HL-60 (cell line): ENCODE results near the gene KPNA1.

Source experiments
- DNase-seq, 2 experiments: peaks; one replicate each; pipeline ENCODE4 v3.0.0-alpha.2; 2010 to 2020; ENCODE audit warnings: low read depth in 1 of 2, low spot score in 1 of 2
- H3K27ac ChIP-seq: fragments of 250-450 bp; sonication (Bioruptor Pico); replicated peaks from 2 replicates; pipeline ENCODE4 v1.5.1; 2020; ENCODE audit warnings: mild to moderate bottlenecking, moderate library complexity
- H3K27me3 ChIP-seq: fragments of 250-450 bp; sonication (Bioruptor Pico); 2 replicates; pipeline ENCODE4 v1.5.1; 2021; ENCODE audit warnings: mild to moderate bottlenecking, moderate library complexity; ENCODE audit not compliant: insufficient read depth, poor library complexity, severe bottlenecking
- H3K4me3 ChIP-seq: replicated peaks from 2 replicates; pipeline ENCODE4 v1.5.1; 2011; ENCODE audit warnings: mild to moderate bottlenecking, control low read depth, low read length; ENCODE audit not compliant: insufficient read depth
- GABPA ChIP-seq: IDR thresholded peaks from 2 replicates; pipeline ENCODE4 v1.6.1; 2012; ENCODE audit warnings: low read depth
- POLR2AphosphoS5 ChIP-seq: IDR thresholded peaks from 2 replicates; pipeline ENCODE4 v1.6.1; 2012; ENCODE audit warnings: low read depth
- SPI1 ChIP-seq: IDR thresholded peaks from 2 replicates; pipeline ENCODE4 v1.6.1; 2012; ENCODE audit warnings: low read depth, mild to moderate bottlenecking, borderline replicate concordance
- TF ChIP-seq, protein P1 (sequence below): IDR thresholded peaks from one replicate; pipeline ENCODE4 v1.5.1; 2011; ENCODE audit warnings: low read length, control low read depth, inconsistent platforms; ENCODE audit not compliant: insufficient read depth
- TF ChIP-seq, protein P2 (sequence below): IDR thresholded peaks from 2 replicates; pipeline ENCODE4 v1.6.1; 2012; ENCODE audit warnings: low read depth; ENCODE audit not compliant: insufficient replicate concordance

Gene KPNA1

DNA sequence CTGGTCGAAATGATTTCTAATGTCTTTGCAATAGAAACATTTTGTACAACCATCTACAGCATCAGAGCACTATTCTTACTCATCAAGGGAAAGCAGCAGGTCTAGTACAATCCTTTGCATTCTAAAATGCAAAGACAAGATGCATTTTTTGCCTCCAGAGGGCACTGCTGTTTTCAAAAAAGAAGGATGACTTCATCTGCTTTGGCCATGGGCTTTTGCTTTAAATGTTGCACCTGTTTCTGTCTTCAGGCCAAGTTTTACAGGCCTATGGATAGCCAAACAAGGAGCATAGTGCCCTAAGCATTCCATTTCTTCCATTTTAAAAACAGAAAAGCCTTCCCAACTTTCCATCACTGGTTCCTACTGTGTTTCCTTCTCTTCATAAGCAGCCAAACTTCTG, 45.9 kb upstream of the KPNA1 start:
- DNase-seq = peak in 1 of 2 experiments; percentile 60
- Histone ChIP-seq H3K27me3 (no peaks in the 10 kb centered on the region), H3K27ac (no peak overlapping the region), H3K4me3 (no peak overlapping the region)
- TF ChIP-seq, protein P1, sequence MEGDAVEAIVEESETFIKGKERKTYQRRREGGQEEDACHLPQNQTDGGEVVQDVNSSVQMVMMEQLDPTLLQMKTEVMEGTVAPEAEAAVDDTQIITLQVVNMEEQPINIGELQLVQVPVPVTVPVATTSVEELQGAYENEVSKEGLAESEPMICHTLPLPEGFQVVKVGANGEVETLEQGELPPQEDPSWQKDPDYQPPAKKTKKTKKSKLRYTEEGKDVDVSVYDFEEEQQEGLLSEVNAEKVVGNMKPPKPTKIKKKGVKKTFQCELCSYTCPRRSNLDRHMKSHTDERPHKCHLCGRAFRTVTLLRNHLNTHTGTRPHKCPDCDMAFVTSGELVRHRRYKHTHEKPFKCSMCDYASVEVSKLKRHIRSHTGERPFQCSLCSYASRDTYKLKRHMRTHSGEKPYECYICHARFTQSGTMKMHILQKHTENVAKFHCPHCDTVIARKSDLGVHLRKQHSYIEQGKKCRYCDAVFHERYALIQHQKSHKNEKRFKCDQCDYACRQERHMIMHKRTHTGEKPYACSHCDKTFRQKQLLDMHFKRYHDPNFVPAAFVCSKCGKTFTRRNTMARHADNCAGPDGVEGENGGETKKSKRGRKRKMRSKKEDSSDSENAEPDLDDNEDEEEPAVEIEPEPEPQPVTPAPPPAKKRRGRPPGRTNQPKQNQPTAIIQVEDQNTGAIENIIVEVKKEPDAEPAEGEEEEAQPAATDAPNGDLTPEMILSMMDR = peak; percentile 83
- TF ChIP-seq GABPA = no peak

DNA sequence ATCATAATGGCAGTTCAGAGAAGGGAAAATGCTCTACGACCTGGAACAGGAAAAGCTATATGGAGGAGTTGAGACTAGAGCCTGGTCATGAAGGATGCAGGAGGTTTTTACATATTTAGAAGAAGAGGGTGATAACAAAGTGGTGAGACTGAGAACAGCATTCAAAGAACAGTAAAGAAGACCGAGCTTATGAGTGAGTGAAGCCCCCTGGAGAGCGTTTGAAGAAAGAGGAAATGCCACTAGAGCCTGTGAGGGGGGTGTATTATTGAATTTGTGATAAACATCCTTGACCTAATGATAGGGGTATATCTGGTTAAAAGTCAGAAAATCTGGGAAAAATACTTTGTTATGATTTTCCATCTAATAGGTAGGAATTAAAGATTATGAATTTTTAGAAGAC, 45.2 kb upstream of the KPNA1 start:
- H3K27me3 ChIP-seq = no peaks in the 10 kb centered on the region

DNA sequence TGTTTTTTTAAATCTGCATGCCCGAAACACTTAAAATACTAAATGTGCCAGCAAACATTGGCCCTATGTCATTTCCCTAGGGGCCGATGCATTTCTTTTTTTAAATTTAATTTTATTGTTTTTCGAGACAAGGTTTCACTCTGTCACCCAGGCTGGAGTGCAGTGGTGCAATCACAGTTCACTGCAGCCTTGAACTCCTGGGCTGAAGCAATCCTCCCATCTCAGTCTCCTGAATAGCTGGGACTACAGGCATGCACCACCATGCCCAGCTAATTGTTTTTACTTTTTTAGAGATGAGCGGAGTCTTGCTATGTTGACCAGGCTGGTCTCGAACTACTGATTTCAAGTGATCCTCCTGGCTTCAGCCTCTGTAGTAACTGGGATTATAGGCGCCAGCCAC, 43.9 kb upstream of the KPNA1 start:
- Histone ChIP-seq H3K4me3 (no peak overlapping the region), H3K27me3 (no peaks in the 10 kb centered on the region), H3K27ac (no peak overlapping the region)
- no peak for DNase-seq
- TF ChIP-seq, protein P1 = no peak
- TF ChIP-seq, protein P2, sequence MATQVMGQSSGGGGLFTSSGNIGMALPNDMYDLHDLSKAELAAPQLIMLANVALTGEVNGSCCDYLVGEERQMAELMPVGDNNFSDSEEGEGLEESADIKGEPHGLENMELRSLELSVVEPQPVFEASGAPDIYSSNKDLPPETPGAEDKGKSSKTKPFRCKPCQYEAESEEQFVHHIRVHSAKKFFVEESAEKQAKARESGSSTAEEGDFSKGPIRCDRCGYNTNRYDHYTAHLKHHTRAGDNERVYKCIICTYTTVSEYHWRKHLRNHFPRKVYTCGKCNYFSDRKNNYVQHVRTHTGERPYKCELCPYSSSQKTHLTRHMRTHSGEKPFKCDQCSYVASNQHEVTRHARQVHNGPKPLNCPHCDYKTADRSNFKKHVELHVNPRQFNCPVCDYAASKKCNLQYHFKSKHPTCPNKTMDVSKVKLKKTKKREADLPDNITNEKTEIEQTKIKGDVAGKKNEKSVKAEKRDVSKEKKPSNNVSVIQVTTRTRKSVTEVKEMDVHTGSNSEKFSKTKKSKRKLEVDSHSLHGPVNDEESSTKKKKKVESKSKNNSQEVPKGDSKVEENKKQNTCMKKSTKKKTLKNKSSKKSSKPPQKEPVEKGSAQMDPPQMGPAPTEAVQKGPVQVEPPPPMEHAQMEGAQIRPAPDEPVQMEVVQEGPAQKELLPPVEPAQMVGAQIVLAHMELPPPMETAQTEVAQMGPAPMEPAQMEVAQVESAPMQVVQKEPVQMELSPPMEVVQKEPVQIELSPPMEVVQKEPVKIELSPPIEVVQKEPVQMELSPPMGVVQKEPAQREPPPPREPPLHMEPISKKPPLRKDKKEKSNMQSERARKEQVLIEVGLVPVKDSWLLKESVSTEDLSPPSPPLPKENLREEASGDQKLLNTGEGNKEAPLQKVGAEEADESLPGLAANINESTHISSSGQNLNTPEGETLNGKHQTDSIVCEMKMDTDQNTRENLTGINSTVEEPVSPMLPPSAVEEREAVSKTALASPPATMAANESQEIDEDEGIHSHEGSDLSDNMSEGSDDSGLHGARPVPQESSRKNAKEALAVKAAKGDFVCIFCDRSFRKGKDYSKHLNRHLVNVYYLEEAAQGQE = no peak
- no peak for TF ChIP-seq GABPA
- no peak for TF ChIP-seq POLR2AphosphoS5
- no peak for TF ChIP-seq SPI1

More for the DNA sequence above, 45.2 kb upstream of the KPNA1 start:
- DNase-seq = no peak
- TF ChIP-seq, protein P1 = no peak
- TF ChIP-seq POLR2AphosphoS5 (no peak), SPI1 (no peak)
- TF ChIP-seq, protein P2 = no peak
- no peak overlapping the region for H3K4me3 ChIP-seq
- H3K27ac ChIP-seq = no peak overlapping the region

DNA sequence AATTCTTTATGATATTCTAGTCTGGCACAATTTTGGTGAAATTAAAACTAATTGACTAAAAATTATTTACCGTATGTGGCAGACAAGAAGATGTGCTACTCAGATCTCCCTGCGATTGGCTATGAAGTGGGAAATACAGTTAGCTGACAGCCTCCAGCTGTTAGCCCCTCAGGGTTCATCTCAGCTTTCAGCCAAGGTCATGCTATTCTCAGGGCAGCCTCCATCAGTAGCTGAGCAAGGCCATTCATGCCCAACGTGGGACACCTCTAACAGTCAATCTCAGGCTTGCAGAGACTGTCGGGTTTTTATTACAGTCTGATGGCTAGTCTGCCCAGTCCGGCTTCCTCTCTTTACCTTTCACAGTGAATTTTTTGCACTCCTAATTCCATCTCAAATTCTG, 42.6 kb upstream of the KPNA1 start:
- TF ChIP-seq, protein P2 = no peak
- TF ChIP-seq GABPA (no peak), POLR2AphosphoS5 (no peak), SPI1 (no peak)
- TF ChIP-seq, protein P1 = no peak

More for the DNA sequence above, 42.6 kb upstream of the KPNA1 start:
- no peak for DNase-seq
- no peak overlapping the region for H3K27ac ChIP-seq
- H3K4me3 ChIP-seq = no peak overlapping the region
- no peaks in the 10 kb centered on the region for H3K27me3 ChIP-seq
